Astrocyte of the cerebellum (primary cell): ENCODE data around the gene EPS8L2.
A peak's percentile ranks its signal among the peaks of the same experiment; 100 is the strongest.

Experiments
- DNase-seq: peaks from one replicate; pipeline ENCODE4 v3.0.0-alpha.2; 2011; ENCODE audit warnings: low read depth
- H3K4me3 ChIP-seq: 2 replicates; pipeline ENCODE4 v1.5.1; 2011; ENCODE audit warnings: mild to moderate bottlenecking, low read depth, low read length, moderate library complexity
- in situ Hi-C: cut with HindIII; loops from 2 replicates; pipeline ENCODE4 v1.10.0; 2017; ENCODE audit warnings: low sequenced_read_pairs
- TF ChIP-seq, protein P1 (sequence below): IDR thresholded peaks from 2 replicates; pipeline ENCODE4 v1.5.1; 2012; ENCODE audit warnings: low read length, low read depth, moderate library complexity, mild to moderate bottlenecking; ENCODE audit errors: missing control alignments

The EPS8L2 gene

GRCh38 chr11:725624-726202 lies 19.7 kb downstream of the EPS8L2 start:
- in situ Hi-C loops = no loop called here
- DNase-seq = no peak
- no peak overlapping the region for H3K4me3 ChIP-seq
- TF ChIP-seq, protein P1, sequence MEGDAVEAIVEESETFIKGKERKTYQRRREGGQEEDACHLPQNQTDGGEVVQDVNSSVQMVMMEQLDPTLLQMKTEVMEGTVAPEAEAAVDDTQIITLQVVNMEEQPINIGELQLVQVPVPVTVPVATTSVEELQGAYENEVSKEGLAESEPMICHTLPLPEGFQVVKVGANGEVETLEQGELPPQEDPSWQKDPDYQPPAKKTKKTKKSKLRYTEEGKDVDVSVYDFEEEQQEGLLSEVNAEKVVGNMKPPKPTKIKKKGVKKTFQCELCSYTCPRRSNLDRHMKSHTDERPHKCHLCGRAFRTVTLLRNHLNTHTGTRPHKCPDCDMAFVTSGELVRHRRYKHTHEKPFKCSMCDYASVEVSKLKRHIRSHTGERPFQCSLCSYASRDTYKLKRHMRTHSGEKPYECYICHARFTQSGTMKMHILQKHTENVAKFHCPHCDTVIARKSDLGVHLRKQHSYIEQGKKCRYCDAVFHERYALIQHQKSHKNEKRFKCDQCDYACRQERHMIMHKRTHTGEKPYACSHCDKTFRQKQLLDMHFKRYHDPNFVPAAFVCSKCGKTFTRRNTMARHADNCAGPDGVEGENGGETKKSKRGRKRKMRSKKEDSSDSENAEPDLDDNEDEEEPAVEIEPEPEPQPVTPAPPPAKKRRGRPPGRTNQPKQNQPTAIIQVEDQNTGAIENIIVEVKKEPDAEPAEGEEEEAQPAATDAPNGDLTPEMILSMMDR = no peak

DNA sequence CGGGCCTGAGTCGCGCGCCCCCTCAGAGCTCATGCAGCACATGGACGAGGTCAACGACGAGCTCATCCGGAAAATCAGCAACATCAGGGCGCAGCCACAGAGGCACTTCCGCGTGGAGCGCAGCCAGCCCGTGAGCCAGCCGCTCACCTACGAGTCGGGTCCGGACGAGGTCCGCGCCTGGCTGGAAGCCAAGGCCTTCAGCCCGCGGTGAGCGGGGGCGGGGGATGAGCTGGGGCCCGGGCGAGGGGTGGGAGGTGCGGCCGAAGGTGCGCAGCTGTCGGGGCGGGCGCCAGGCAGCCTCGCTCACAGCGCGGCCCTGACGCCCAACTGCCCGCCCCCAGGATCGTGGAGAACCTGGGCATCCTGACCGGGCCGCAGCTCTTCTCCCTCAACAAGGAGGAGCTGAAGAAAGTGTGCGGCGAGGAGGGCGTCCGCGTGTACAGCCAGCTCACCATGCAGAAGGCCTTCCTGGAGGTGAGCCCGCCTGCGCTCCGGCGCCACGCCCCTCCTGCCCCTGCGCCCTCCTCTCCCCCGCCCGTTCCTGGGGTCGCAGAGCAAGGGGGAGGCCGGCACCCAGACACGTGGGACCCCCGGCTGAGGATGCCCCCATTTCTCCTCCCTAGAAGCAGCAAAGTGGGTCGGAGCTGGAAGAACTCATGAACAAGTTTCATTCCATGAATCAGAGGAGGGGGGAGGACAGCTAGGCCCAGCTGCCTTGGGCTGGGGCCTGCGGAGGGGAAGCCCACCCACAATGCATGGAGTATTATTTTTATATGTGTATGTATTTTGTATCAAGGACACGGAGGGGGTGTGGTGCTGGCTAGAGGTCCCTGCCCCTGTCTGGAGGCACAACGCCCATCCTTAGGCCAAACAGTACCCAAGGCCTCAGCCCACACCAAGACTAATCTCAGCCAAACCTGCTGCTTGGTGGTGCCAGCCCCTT lies 20.5 kb downstream of the EPS8L2 start:
- in situ Hi-C loops = no loop called here
- DNase-seq = no peak
- no peak overlapping the region for H3K4me3 ChIP-seq
- TF ChIP-seq, protein P1 = no peak

- H3K4me3 ChIP-seq = no peak overlapping the region
- TF ChIP-seq, protein P1 = no peak
- in situ Hi-C loops = no loop called here
- DNase-seq = no peak
Measured at GRCh38 chr11:727281-727701, 21.3 kb downstream of the EPS8L2 start.

GRCh38 chr11:727859-728748 lies 22.1 kb downstream of the EPS8L2 start:
- DNase-seq = peak; percentile 66
- in situ Hi-C loops = no loop called here
- TF ChIP-seq, protein P1 = peak; percentile 98
- H3K4me3 ChIP-seq = no peak overlapping the region

- in situ Hi-C loops = no loop called here
- no peak for DNase-seq
- TF ChIP-seq, protein P1 = no peak
- H3K4me3 ChIP-seq = no peak overlapping the region
Measured at GRCh38 chr11:728901-729491, 23.0 kb downstream of the EPS8L2 start.
